ENCODE results near the gene ZNF175.

DNA sequence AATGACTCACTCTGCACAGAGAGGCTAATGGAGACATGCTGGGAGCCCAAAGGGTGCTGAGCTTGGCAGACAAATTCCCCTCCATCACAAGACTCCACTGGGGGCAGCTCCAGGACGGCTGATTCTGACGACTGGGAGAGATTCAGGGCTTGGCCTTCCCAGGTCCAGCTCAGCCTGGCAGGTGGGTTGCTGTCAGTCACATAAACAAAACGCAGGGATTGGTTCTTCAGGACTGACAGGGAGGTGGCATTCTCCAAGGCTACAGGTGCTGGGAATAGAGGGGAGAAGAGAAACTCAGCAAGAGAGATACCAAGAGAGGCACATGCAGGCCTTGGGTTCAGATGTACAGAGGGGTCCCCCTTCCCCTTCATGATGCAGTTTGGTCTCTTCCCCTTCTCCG is 10.7 kb upstream of the ZNF175 start:
- TF ChIP-seq BHLHE40 (IDR thresholded peaks at IDR 0.05; ENCODE audit: borderline replicate concordance) (no peak), SP1 (IDR thresholded peaks at IDR 0.05) (no peak)
